Activated B cell treated with CpG ODN at 0.5 μM for 24 hours (primary cell): ENCODE data around the gene ZNF536. TPM values are rescaled to one million over a fixed set of nuclear protein-coding genes. Genes with fewer than 3 reads are reported as not detected.

Experiments used
- ATAC-seq: fragments of 200-7000 bp; cut with Tn5 transposase; one replicate; pipeline ENCODE4 v1.10.0; 2021; ENCODE audit warnings: low read depth, mild to moderate bottlenecking, moderate library complexity
- CTCF ChIA-PET: fragments of 350-600 bp; sonication (Branson Sonifier 250); formaldehyde crosslinking; loops from one replicate; lab custom pipeline; 2021; ENCODE audit warnings: antibody characterized with exemption; lab: Charles Lee
- POLR2A ChIA-PET: fragments of 350-600 bp; sonication (Branson Sonifier 250); formaldehyde crosslinking; loops from one replicate; lab custom pipeline; 2021; ENCODE audit warnings: antibody characterized with exemption; lab: Charles Lee
- DNase-seq: peaks from one replicate; pipeline ENCODE4 v3.0.0; 2022
- H3K27ac Mint-ChIP-seq: one replicate; pipeline ENCODE4 v1.8.0; 2020; ENCODE audit warnings: mixed read lengths
- H3K27me3 Mint-ChIP-seq: one replicate; pipeline ENCODE4 v1.8.0; 2021; ENCODE audit warnings: mixed read lengths
- H3K36me3 Mint-ChIP-seq: one replicate; pipeline ENCODE4 v1.8.0; 2021; ENCODE audit warnings: low read depth, mixed read lengths
- H3K4me1 Mint-ChIP-seq: one replicate; pipeline ENCODE4 v1.8.0; 2021; ENCODE audit warnings: mixed read lengths
- H3K4me3 Mint-ChIP-seq: one replicate; pipeline ENCODE4 v1.8.0; 2020; ENCODE audit warnings: mild to moderate bottlenecking, mixed read lengths
- H3K9me3 Mint-ChIP-seq: one replicate; pipeline ENCODE4 v1.8.0; 2020; ENCODE audit warnings: mixed read lengths
- CTCF ChIP-seq: fragments of 200-600 bp; IDR thresholded peaks from one replicate; pipeline ENCODE4 v1.8.0; 2022; ENCODE audit warnings: antibody characterized with exemption, mild to moderate bottlenecking
- intact Hi-C: fragments of 100-400 bp; cut with micrococcal nuclease; formaldehyde crosslinking; loops from one replicate; pipeline ENCODE4 v1.15.1; 2024
- total RNA-seq: library from RNA; stranded (reverse); gene quantifications from 2 replicates; pipeline ENCODE4 v1.2.3, GENCODE V29; 2022

ZNF536 gene
- total RNA-seq, 1 donor from 2014 or later: not detected

GRCh38 chr19:30563691-30564090 lies 191.5 kb downstream of the ZNF536 start:
- TF ChIP-seq CTCF: no peak
- Mint-ChIP-seq H3K36me3 (no peaks in the 10 kb centered on the region), H3K9me3 (peaks cover 2% of the 10 kb centered on the region), H3K27ac (no peak overlapping the region), H3K4me3 (no peak overlapping the region), H3K4me1 (no peaks in the 10 kb centered on the region), H3K27me3 (no peaks in the 10 kb centered on the region)
- ATAC-seq: no peak
- ChIA-PET POLR2A (no interaction called here), CTCF (no interaction called here)
- DNase-seq: no peak
- intact Hi-C loops: no loop called here

- Mint-ChIP-seq H3K4me1 (no peaks in the 10 kb centered on the region), H3K27ac (no peak overlapping the region), H3K4me3 (no peak overlapping the region), H3K27me3 (no peaks in the 10 kb centered on the region), H3K9me3 (peaks cover 2% of the 10 kb centered on the region), H3K36me3 (no peaks in the 10 kb centered on the region)
- ATAC-seq (no peak), DNase-seq (no peak)
- intact Hi-C loops: no loop called here
- ChIA-PET CTCF (no interaction called here), POLR2A (no interaction called here)
- TF ChIP-seq CTCF: no peak
These were observed 192.4 kb downstream of the ZNF536 start for GRCh38 chr19:30564551-30565011.

GRCh38 chr19:30565636-30566035 lies 193.5 kb downstream of the ZNF536 start:
- H3K36me3 Mint-ChIP-seq: no peaks in the 10 kb centered on the region
- DNase-seq (no peak), ATAC-seq (no peak)
- ChIA-PET CTCF (no interaction called here), POLR2A (no interaction called here)
- no peak for TF ChIP-seq CTCF
- no peaks in the 10 kb centered on the region for H3K27me3 Mint-ChIP-seq
- no peak overlapping the region for H3K4me3 Mint-ChIP-seq
- intact Hi-C loops: no loop called here
- H3K27ac Mint-ChIP-seq: no peak overlapping the region
- no peaks in the 10 kb centered on the region for H3K4me1 Mint-ChIP-seq
- peaks cover 2% of the 10 kb centered on the region for H3K9me3 Mint-ChIP-seq

- no peak overlapping the region for H3K4me3 Mint-ChIP-seq
- DNase-seq (no peak), ATAC-seq (no peak)
- no peak overlapping the region for H3K27ac Mint-ChIP-seq
- H3K36me3 Mint-ChIP-seq: no peaks in the 10 kb centered on the region
- intact Hi-C loops: no loop called here
- no peaks in the 10 kb centered on the region for H3K4me1 Mint-ChIP-seq
- peaks cover 2% of the 10 kb centered on the region for H3K9me3 Mint-ChIP-seq
- no peak for TF ChIP-seq CTCF
- no peaks in the 10 kb centered on the region for H3K27me3 Mint-ChIP-seq
- CTCF ChIA-PET: no interaction called here
- POLR2A ChIA-PET: no interaction called here
These were observed 194.7 kb downstream of the ZNF536 start for GRCh38 chr19:30566681-30567420.

- H3K27me3 Mint-ChIP-seq: no peaks in the 10 kb centered on the region
- no peaks in the 10 kb centered on the region for H3K4me1 Mint-ChIP-seq
- DNase-seq (no peak), ATAC-seq (no peak)
- no peaks in the 10 kb centered on the region for H3K36me3 Mint-ChIP-seq
- intact Hi-C loops: no loop called here
- no peak overlapping the region for H3K4me3 Mint-ChIP-seq
- H3K9me3 Mint-ChIP-seq: peaks cover 2% of the 10 kb centered on the region
- no peak overlapping the region for H3K27ac Mint-ChIP-seq
- CTCF ChIA-PET: no interaction called here
- TF ChIP-seq CTCF: no peak
- POLR2A ChIA-PET: no interaction called here
These were observed 195.5 kb downstream of the ZNF536 start for GRCh38 chr19:30567536-30568232.
